ENCODE data around the gene CCND3. TPM values are rescaled to one million over a fixed set of nuclear protein-coding genes. Genes with fewer than 3 reads are reported as not detected.

The CCND3 gene
- total RNA-seq, 1 experiment from 2014 or later = 26.6 TPM

DNA sequence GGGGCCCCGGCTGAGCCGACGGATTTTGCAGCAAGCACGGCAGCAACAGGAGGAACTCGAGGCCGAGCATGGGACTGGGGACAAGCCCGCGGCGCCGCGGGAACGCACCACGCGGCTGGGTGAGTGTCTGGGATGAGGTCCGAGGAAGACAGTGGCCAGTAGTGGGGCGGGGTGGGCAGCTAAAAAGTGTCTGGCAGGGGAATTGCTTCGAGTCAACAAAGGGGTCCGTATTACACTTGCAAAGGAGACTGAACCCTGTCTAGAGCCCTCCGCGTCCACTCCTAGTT is 20.0 kb downstream of the CCND3 start:
- H3K27ac ChIP-seq (ENCODE audit: low read depth, low read length) = peak overlapping the region; percentile 80
- no peaks in the 10 kb centered on the region for H3K9me2 ChIP-seq (ENCODE audit: insufficient read depth)
- ATAC-seq = peak; percentile 8
- no peak for DNase-seq (ENCODE audit: low read depth, low spot score)
- no peak overlapping the region for H2AFZ ChIP-seq (ENCODE audit: low read depth, low read length, poor library complexity, severe bottlenecking)
- ChIA-PET RAD21 (ENCODE audit: low non-redundant PET in 1 of 2, low total read pairs in 2 of 2, uncharacterized antibody in 2 of 2, unreplicated experiment in 2 of 2) (interaction anchor here in 1 of 2 experiments (1.0 kb wide), 1 partner anchor 134 kb away, joined by 3 read pairs; the partner anchor contains the start of gene TOMM6), POLR2A (interaction anchor here (0.6 to 1.8 kb wide), 7 partner anchors 9 to 135 kb away, joined by 3 to 6 read pairs (median 4); partner anchors contain the start of genes TOMM6 and USP49), CTCF (interaction anchor here (0.8 to 2.2 kb wide), 10 partner anchors 13 to 137 kb away, joined by 3 to 25 read pairs (median 8); partner anchors contain the start of genes CCND3, TOMM6 and USP49)
- peak overlapping the region; percentile 99 for H3K9ac ChIP-seq (ENCODE audit: low read length)
- H3K9me3 ChIP-seq (ENCODE audit: control insufficient read depth in 1 of 2, insufficient read depth in 1 of 2, low read depth in 1 of 2, low read length in 2 of 2) = no peaks in the 10 kb centered on the region
- H3K27me3 ChIP-seq (ENCODE audit: insufficient read depth, low read length) = no peaks in the 10 kb centered on the region
- intact Hi-C loops (cut with micrococcal nuclease) = loop anchor here (1.0 to 5.0 kb wide), 4 partner anchors 26 to 301 kb away; partner anchors contain the start of genes TOMM6 and USP49
- TF ChIP-seq SRF (IDR thresholded peaks at IDR 0.05; ENCODE audit: low read depth) (no peak), ZFX (IDR thresholded peaks at IDR 0.05) (peak; percentile 55; the same call in 1 of the 2 replicates)
- H3K4me1 ChIP-seq (ENCODE audit: control insufficient read depth in 1 of 2, insufficient read depth in 2 of 2, low read length in 2 of 2) = peaks cover 22 to 40% of the 10 kb centered on the region in 2 experiments
- H3K79me2 ChIP-seq (ENCODE audit: insufficient read depth, low read length) = peaks cover 73% of the 10 kb centered on the region
- peaks cover 14 to 18% of the 10 kb centered on the region in 2 experiments; a peak in 2 of 4 replicates for H3K36me3 ChIP-seq (ENCODE audit: control insufficient read depth in 1 of 2, insufficient read depth in 2 of 2, low read length in 2 of 2)
- BruUV-seq (replicated peaks) = no TSS peak
- no peaks in the 10 kb centered on the region for H4K20me1 ChIP-seq (ENCODE audit: insufficient read depth)
- H3K4me2 ChIP-seq (ENCODE audit: low read length) = peak overlapping the region; percentile 85
- peak overlapping the region; percentile 73 to 82 for H3K4me3 ChIP-seq (replicated peaks in 1 of 2; ENCODE audit: low read depth in 1 of 2, low read length in 2 of 2)

DNA sequence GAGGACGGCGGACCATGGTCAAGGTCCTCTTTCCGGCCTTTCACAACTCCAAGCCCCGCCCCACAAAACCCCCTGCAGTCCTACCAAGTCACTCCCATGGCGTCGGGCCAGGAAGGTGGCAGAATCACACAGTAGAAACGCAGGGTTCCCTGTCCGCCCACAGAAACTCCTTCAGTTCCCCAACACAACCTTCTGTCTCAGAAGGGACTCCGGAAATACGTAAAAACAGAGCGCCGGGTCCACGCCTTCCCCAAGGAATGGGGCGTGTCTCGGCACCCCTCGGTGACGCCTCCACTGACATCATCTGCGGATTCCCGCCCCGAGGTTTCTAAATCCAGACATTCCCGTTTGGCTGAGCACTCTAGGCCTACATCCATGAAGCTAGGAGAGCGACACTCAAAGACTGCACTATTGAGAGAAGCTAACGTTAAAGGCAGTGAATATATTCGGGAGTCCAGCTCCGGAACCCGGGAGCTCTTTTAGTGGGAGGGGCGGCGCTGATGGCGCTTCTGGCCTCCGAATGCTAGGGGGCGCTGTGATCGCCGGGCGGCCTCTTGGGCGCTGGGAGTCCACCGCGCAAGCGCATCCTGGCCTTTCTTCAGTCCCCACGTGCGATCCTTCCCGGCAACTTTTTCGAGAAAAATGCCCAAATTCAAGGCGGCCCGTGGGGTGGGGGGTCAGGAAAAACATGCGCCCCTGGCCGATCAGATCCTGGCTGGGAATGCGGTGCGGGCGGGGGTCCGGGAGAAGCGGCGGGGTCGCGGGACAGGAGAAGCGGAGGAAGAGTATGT is 20.5 kb downstream of the CCND3 start, which contains the start of the genes BYSL and MED20:
TSS of gene BYSL (plus strand) at position 579 of the 791 bp plus-strand sequence. CDS start at position 643, 64 bp downstream.
TSS of gene MED20 (minus strand) at position 219 of the 791 bp plus-strand sequence. CDS start at position 98, 121 bp downstream.
- peak; percentile 84 for ATAC-seq
- POLR2A ChIA-PET = interaction anchor here (0.6 to 1.8 kb wide), 9 partner anchors 10 to 134 kb away, joined by 3 to 6 read pairs (median 4); partner anchors contain the start of genes TOMM6 and USP49
- Histone ChIP-seq H3K9me3 (ENCODE audit: control insufficient read depth in 1 of 2, insufficient read depth in 1 of 2, low read depth in 1 of 2, low read length in 2 of 2) (no peaks in the 10 kb centered on the region), H4K20me1 (ENCODE audit: insufficient read depth) (no peaks in the 10 kb centered on the region), H3K4me3 (replicated peaks in 1 of 2; ENCODE audit: low read depth in 1 of 2, low read length in 2 of 2) (peak within 1 kb of the TSS; percentile 73 to 82), H3K4me1 (ENCODE audit: control insufficient read depth in 1 of 2, insufficient read depth in 2 of 2, low read length in 2 of 2) (peaks cover 22 to 42% of the 10 kb centered on the region in 2 experiments), H3K9me2 (ENCODE audit: insufficient read depth) (no peaks in the 10 kb centered on the region), H3K79me2 (ENCODE audit: insufficient read depth, low read length) (peaks cover 72% of the 10 kb centered on the region), H3K4me2 (ENCODE audit: low read length) (peak within 1 kb of the TSS; percentile 85), H3K27me3 (ENCODE audit: insufficient read depth, low read length) (no peaks in the 10 kb centered on the region), H2AFZ (ENCODE audit: low read depth, low read length, poor library complexity, severe bottlenecking) (peak within 1 kb of the TSS; percentile 72), H3K27ac (ENCODE audit: low read depth, low read length) (peak within 1 kb of the TSS; percentile 80), H3K9ac (ENCODE audit: low read length) (peak within 1 kb of the TSS; percentile 99), H3K36me3 (ENCODE audit: control insufficient read depth in 1 of 2, insufficient read depth in 2 of 2, low read length in 2 of 2) (peaks cover 13 to 20% of the 10 kb centered on the region in 2 experiments; a peak in 2 of 4 replicates)
- BruUV-seq (replicated peaks) = no TSS peak
- CTCF ChIA-PET = interaction anchor here (0.6 to 2.2 kb wide), 29 partner anchors 8 to 201 kb away, joined by 3 to 25 read pairs (median 4); partner anchors contain the start of genes CCND3, TAF8, TOMM6 and USP49
- RAD21 ChIA-PET (ENCODE audit: low non-redundant PET in 1 of 2, low total read pairs in 2 of 2, uncharacterized antibody in 2 of 2, unreplicated experiment in 2 of 2) = interaction anchor here in 1 of 2 experiments (1.0 kb wide), 1 partner anchor 133 kb away, joined by 3 read pairs; the partner anchor contains the start of gene TOMM6
- intact Hi-C loops (cut with micrococcal nuclease) = loop anchor here (1.0 to 5.0 kb wide), 4 partner anchors 26 to 301 kb away; partner anchors contain the start of genes TOMM6 and USP49
- peak; percentile 95 for DNase-seq (ENCODE audit: low read depth, low spot score)
- no peak for TF ChIP-seq ZNF274 (IDR thresholded peaks at IDR 0.05; ENCODE audit: low read depth, low read length)
- no peak for TF ChIP-seq EZH2phosphoT487 (IDR thresholded peaks at IDR 0.05; ENCODE audit: borderline replicate concordance)
- peak; percentile 61; the same call in 1 of the 2 replicates for TF ChIP-seq CBX3 (IDR thresholded peaks at IDR 0.05; ENCODE audit: low read depth)
- 0 out of 2 replicates have a peak, but pooled peaks have one; percentile 7 for TF ChIP-seq FOSL1 (IDR thresholded peaks at IDR 0.05; ENCODE audit: low read depth)
- peak; percentile 96 for TF ChIP-seq SP1 (IDR thresholded peaks at IDR 0.05; ENCODE audit: low read depth)
- no peak for TF ChIP-seq EZH2 (IDR thresholded peaks at IDR 0.05)
- TF ChIP-seq EGR1 (IDR thresholded peaks at IDR 0.05; ENCODE audit: low read depth) = peak; percentile 90
- TF ChIP-seq YY1 (IDR thresholded peaks at IDR 0.05; ENCODE audit: extremely low read depth, insufficient replicate concordance, low read depth, low read length) = peak; percentile 45
- peak; percentile 76 for TF ChIP-seq POLR2A (IDR thresholded peaks at IDR 0.05; ENCODE audit: borderline replicate concordance, extremely low read depth, insufficient read depth, insufficient read length)
- TF ChIP-seq POLR2AphosphoS5 (IDR thresholded peaks at IDR 0.05; ENCODE audit: low read depth, low read length) = peak; percentile 88
- peak; percentile 68 for TF ChIP-seq CEBPB (IDR thresholded peaks at IDR 0.05; ENCODE audit: low read depth)
- TF ChIP-seq SRF (IDR thresholded peaks at IDR 0.05; ENCODE audit: low read depth) = peak; percentile 95
- peak; percentile 69; the same call in 1 of the 2 replicates for TF ChIP-seq ZFX (IDR thresholded peaks at IDR 0.05)
- TF ChIP-seq, protein P1, sequence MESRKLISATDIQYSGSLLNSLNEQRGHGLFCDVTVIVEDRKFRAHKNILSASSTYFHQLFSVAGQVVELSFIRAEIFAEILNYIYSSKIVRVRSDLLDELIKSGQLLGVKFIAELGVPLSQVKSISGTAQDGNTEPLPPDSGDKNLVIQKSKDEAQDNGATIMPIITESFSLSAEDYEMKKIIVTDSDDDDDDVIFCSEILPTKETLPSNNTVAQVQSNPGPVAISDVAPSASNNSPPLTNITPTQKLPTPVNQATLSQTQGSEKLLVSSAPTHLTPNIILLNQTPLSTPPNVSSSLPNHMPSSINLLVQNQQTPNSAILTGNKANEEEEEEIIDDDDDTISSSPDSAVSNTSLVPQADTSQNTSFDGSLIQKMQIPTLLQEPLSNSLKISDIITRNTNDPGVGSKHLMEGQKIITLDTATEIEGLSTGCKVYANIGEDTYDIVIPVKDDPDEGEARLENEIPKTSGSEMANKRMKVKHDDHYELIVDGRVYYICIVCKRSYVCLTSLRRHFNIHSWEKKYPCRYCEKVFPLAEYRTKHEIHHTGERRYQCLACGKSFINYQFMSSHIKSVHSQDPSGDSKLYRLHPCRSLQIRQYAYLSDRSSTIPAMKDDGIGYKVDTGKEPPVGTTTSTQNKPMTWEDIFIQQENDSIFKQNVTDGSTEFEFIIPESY (IDR thresholded peaks at IDR 0.05; ENCODE audit: extremely low read depth, insufficient replicate concordance, low read length) = peak; percentile 9
- TF ChIP-seq, protein P2, sequence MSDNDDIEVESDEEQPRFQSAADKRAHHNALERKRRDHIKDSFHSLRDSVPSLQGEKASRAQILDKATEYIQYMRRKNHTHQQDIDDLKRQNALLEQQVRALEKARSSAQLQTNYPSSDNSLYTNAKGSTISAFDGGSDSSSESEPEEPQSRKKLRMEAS (IDR thresholded peaks at IDR 0.05) = peak; percentile 98
- TF ChIP-seq ELF1 (IDR thresholded peaks at IDR 0.05; ENCODE audit: borderline replicate concordance, low read depth) = no peak; the same call in 1 of the 2 replicates
- TF ChIP-seq SIN3A (IDR thresholded peaks at IDR 0.05; ENCODE audit: low read depth) = peak; percentile 93

Data from HCT116 (cell line).